Measurements from ENCODE around the gene VWA5A. TPM values are rescaled to one million over a fixed set of nuclear protein-coding genes. Genes with fewer than 3 reads are reported as not detected.

VWA5A gene
- total RNA-seq, 4 donors from 2014 or later = 17.0 to 22.5 (median 19.9) TPM

- H3K27me3 ChIP-seq = peaks cover 0 to 21% of the 10 kb centered on the region in 2 donors
- DNase-seq (ENCODE audit: low spot score in 2 of 2) = no peak
- WGBS, 2 donors = 87 to 91% methylated on average over 8 of the region's 8 CpGs
These were observed 43.1 kb upstream of the VWA5A start for GRCh38 chr11:124072147-124072546.

GRCh38 chr11:124074554-124074953 is 40.7 kb upstream of the VWA5A start:
- H3K4me1 ChIP-seq = peaks cover 0 to 28% (median 3%) of the 10 kb centered on the region in 4 donors
- H3K9me3 ChIP-seq = no peaks in the 10 kb centered on the region
- no peak overlapping the region for H3K27ac ChIP-seq
- no peaks in the 10 kb centered on the region for H3K36me3 ChIP-seq
- no peak for TF ChIP-seq CTCF (IDR thresholded peaks at IDR 0.05)
- no peak for TF ChIP-seq EP300 (IDR thresholded peaks at IDR 0.05)
- no peak for TF ChIP-seq POLR2A (IDR thresholded peaks at IDR 0.05)
- WGBS, 2 donors = 86 to 94% methylated on average over 5 of the region's 5 CpGs
- H3K4me3 ChIP-seq = no peak overlapping the region
- DNase-seq (ENCODE audit: low spot score in 2 of 2) = no peak
- H3K27me3 ChIP-seq = peaks cover 0 to 17% of the 10 kb centered on the region in 2 donors

More at GRCh38 chr11:124072147-124072546, 43.1 kb upstream of the VWA5A start:
- TF ChIP-seq CTCF (IDR thresholded peaks at IDR 0.05) (no peak), POLR2A (IDR thresholded peaks at IDR 0.05) (no peak), EP300 (IDR thresholded peaks at IDR 0.05) (no peak)
- peaks cover 0 to 34% (median 3%) of the 10 kb centered on the region in 4 donors for H3K4me1 ChIP-seq
- H3K9me3 ChIP-seq = no peaks in the 10 kb centered on the region
- H3K27ac ChIP-seq = no peak overlapping the region
- H3K4me3 ChIP-seq = no peak overlapping the region
- H3K36me3 ChIP-seq = no peaks in the 10 kb centered on the region

- H3K27ac ChIP-seq = no peak overlapping the region
- peaks cover 0 to 21% (median 3%) of the 10 kb centered on the region in 4 donors for H3K4me1 ChIP-seq
- TF ChIP-seq EP300 (IDR thresholded peaks at IDR 0.05) (no peak), POLR2A (IDR thresholded peaks at IDR 0.05) (no peak), CTCF (IDR thresholded peaks at IDR 0.05) (no peak)
- 68 to 71% methylated on average over 3 to 4 of the region's 6 CpGs for WGBS, 2 donors
- H3K36me3 ChIP-seq = no peaks in the 10 kb centered on the region
- H3K4me3 ChIP-seq = peak overlapping the region in 2 of 4 donors; percentile 36 to 51
- H3K27me3 ChIP-seq = peaks cover 0 to 15% of the 10 kb centered on the region in 2 donors
- H3K9me3 ChIP-seq = no peaks in the 10 kb centered on the region
- no peak for DNase-seq (ENCODE audit: low spot score in 2 of 2)
These were observed 39.8 kb upstream of the VWA5A start for GRCh38 chr11:124075492-124075840.

- Histone ChIP-seq H3K9me3 (no peaks in the 10 kb centered on the region), H3K27ac (no peak overlapping the region), H3K36me3 (no peaks in the 10 kb centered on the region), H3K4me1 (peaks cover 0 to 21% (median 3%) of the 10 kb centered on the region in 4 donors), H3K4me3 (peak overlapping the region; percentile 29 to 51 (median 38)), H3K27me3 (peaks cover 0 to 12% of the 10 kb centered on the region in 2 donors)
- WGBS, 2 donors = 2 to 13% methylated on average over 26 to 28 of the region's 36 CpGs
- DNase-seq (ENCODE audit: low spot score in 2 of 2) = no peak
- TF ChIP-seq CTCF (IDR thresholded peaks at IDR 0.05) (no peak), POLR2A (IDR thresholded peaks at IDR 0.05) (no peak), EP300 (IDR thresholded peaks at IDR 0.05) (no peak)
These were observed 39.2 kb upstream of the VWA5A start for GRCh38 chr11:124075841-124076651.

GRCh38 chr11:124077266-124077665 is 38.0 kb upstream of the VWA5A start:
- Histone ChIP-seq H3K9me3 (no peaks in the 10 kb centered on the region), H3K36me3 (no peaks in the 10 kb centered on the region), H3K4me3 (no peak overlapping the region), H3K27ac (no peak overlapping the region), H3K4me1 (peaks cover 0 to 15% (median 3%) of the 10 kb centered on the region in 4 donors), H3K27me3 (peaks cover 0 to 12% of the 10 kb centered on the region in 2 donors)
- 90 to 100% methylated on average over 1 of the region's 1 CpG for WGBS, 2 donors
- TF ChIP-seq POLR2A (IDR thresholded peaks at IDR 0.05) = no peak
- no peak for TF ChIP-seq CTCF (IDR thresholded peaks at IDR 0.05)
- no peak for TF ChIP-seq EP300 (IDR thresholded peaks at IDR 0.05)
- no peak for DNase-seq (ENCODE audit: low spot score in 2 of 2)

All from tibial nerve (tissue), 4 donors.